T-helper 9 cell (primary cell): ENCODE measurements around the gene IGFL1.
"Not testable (repeated sequence)": the region's sequence is repeated elsewhere in the genome, so short reads cannot be mapped to it uniquely, and the experiment has no call there.

Experiments used
- DNase-seq: peaks from one replicate; pipeline ENCODE4 v3.0.0-alpha.2; 2020
- total RNA-seq, 2 donors: gene quantifications; one replicate each; lab custom pipeline; 2026; lab: John Stamatoyannopoulos, UW

IGFL1 gene
- total RNA-seq, result 0 reads per million in 2 donors

DNA sequence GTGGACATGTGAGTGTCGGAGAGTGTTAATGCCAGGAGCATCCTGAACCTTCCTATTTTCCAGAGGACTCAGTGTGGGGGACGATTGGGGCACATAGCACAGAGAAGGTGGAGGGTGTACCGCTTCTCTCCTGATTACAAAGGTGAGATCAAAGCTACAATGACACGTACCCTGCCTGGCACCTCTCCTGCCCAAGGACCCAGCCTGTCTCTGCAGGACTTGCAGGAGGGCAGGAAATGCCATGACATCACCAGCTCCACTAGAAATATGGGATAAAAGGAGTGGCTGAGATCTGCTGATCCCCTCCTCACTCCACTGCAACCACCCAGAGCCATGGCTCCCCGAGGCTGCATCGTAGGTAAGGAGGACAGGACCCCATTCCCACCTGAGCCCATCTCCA lies at the start of gene IGFL1:
Gene IGFL1 (plus strand): TSS at position 301 of the 400 bp plus-strand sequence. CDS start 33 bp downstream, at position 334.
- no peak for DNase-seq

DNA sequence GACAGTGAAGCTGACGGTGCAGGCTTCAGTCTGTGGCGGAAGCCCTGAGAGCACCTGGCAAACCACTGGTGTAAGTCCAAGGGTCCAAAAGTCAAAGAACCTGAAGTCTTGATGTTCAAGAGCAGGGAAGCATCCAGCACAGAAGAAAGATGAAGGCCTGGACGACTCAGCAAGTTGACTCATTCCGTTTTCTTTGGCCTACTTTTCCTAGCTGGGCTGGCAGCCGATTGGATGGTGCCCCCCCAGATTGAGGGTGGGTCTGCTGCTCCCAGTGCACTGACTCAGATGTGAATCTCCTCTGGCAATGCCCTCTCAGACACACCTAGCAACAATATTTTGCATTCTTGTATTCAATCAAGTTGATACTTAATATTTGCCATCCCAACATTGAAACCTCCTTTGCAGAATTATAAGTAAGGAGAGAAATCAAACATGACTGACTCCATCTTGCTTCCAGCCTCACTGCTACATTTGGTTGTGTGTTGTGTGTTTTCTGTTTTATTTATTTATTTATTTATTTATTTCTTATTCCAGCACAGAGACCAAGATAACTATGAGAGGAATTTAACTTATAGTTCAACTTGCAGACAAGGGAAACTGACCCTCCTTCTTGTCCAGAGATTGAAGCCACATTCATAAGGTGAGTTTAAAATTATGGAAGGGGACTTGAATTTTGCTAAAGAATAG lies 48.7 kb upstream of the IGFL1 start:
- DNase-seq, result no peak

DNA sequence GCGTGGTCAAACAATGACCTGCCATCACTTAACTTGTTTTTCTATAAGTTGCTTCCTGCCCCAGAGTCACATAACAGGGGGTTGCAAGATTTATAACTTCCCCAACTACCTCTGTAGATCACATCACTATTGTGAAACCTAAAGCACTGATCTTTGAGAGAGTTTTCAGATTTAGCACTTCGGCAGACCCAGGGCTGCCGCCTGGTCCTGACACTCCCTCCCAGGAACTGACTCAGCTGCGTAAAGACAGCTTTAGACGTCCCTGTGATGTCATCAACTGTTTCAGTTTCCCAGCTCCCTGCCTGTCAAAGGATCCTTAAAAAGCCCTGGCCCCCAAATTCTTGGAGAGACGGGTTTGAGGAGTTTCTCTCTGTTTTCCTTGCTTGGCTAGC lies 48.2 kb upstream of the IGFL1 start:
- no peak for DNase-seq

DNA sequence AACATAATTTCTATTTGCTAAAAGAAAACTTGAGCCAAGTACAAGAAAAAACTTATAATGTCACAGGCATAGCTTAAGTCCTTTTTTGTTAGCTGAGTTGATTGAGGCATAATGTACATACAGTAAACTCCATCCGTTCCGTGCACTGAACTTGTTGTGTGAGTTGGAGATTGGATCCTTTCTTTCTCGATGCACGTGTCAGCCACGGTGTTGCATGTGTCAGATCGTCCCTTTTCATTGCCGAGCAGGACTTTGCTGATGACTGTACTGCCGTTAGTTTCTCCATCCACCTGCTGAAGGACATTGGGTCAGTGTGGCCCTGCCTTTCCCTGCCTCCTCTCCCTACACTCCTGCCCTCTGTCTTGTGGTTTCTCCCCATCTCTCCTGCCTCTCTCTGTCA lies 47.1 kb upstream of the IGFL1 start:
- DNase-seq, result no peak

DNA sequence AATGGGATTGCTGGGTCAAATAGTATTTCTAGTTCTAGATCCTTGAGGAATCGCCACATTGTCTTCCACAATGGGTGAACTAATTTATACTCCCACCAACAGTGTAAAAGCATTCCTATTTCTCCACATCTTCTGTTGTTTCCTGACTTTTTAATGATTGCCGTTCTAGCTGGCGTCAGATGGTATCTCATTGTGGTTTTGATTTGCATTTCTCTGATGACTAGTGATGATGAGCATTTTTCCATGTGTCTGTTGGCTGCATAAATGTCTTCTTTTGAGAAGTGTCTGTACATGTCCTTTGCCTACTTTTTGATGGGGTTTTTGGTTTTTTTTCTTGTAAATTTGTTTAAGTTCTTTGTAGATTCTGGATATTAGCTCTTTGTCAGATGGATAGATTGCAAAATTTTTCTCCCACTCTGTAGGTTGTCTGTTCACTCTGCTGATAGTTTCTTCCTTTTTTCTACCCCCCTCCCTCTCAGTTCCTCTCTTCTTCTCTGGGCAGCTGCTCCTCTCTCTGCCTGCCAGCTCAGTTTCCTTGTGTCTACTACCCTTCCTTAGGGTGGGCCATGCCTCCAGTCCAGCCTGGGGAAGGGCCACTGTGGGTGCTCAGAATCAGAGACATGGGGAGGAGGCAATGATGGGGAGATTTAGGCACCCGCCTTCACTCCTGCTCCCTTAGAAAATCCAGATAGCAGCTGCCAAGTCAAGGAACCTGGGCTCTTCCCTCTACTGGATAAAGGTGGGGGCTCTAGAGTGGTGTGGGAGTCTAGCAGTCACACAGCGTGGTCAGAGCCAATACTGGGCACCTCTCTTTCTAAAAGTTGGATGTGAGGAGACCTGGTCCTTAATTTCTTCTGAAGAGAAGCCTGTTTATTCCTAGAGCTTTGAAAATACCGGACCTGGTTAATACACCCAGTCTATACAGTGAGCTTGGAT lies 44.5 kb upstream of the IGFL1 start:
- DNase-seq, result not testable (repeated sequence)

DNA sequence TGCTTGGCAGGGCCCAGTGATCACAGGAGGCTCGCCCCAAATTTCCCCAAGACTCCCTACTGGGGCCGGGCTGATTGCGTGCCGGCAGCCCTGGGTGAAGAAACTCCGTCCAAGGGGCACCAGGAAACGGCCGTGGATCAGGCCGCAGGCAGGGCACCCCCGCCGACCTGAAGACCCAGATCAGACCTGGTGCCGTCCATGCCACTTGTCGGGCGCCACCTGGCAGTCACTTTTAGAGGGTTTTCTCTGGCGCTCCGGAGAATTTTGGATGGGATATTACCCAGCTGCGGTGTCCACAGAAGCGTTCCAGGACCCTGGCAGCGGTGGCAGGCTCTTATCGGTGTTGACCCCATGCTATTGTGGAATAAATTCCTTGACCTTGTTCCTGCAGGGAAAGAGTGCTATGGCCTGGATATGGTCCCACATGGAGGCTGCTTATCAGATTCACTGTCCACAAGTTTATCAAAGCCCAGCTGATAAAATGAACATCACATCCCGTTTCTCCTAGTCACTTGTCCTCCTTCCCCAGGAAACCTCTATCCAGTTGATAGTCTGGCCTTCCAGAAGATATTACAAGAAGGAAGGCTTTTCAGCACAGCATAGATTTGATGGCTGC lies 43.3 kb upstream of the IGFL1 start:
- DNase-seq, result no peak

DNA sequence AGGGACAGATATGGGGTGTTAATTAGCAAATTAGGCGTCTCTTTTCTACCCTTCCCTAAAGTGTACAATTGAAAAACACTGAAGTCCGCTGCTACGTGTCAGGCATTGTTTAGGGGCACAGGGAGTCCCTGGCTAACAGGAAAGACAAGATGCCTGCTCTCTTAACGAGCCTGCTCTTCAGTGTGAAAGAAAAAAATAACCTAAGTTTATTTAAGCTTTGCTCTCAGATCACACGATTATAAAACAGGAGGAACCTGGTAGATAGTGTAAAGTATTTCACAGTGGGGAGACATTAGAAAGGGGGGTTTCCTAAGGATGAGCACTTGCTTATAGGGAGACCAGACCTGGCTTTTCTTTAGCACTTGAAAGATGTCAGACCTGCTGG lies 42.8 kb upstream of the IGFL1 start:
- no peak for DNase-seq

DNA sequence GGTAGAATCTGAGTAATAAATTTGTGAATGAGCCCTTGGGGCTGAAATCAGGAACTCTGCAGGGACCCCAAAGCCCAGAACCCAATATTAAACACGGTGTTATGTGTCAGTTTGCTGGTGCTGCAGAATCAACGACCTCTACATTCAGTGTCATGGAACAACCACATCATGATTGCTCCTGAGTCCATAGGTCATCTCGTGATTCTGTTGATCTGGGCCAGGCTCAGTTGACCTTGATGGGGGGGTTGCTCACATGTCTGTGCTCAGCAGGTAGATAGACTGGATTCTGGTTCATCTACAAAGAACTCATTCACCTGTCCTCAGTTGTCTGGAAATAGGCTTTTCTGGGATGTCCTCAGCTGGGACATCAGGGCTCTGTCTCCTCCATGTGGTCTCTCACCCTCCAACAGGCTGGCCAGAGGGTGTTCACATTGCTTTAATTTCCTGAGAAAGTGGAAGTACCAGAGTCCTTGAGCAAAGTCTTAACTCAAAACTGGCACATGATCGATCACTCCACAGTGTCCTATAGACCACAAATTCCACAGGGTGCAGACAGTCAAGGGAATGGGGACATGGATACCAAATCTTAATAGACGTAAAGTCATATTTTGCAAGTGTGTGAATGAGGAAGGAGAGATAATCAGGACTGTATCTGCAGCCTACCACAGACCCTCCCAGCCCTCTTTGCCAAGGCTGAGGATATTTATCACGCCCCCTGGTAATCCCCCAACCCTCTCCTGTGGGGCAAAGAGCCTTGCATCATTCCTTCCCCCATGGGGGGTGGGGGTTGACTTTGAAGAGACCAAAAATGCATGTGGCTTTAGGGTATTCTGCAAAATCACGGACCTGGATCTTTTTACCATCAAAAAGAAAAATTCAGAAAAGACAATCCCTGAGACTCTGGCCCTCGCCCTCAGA lies 39.3 kb upstream of the IGFL1 start:
- DNase-seq, result no peak

DNA sequence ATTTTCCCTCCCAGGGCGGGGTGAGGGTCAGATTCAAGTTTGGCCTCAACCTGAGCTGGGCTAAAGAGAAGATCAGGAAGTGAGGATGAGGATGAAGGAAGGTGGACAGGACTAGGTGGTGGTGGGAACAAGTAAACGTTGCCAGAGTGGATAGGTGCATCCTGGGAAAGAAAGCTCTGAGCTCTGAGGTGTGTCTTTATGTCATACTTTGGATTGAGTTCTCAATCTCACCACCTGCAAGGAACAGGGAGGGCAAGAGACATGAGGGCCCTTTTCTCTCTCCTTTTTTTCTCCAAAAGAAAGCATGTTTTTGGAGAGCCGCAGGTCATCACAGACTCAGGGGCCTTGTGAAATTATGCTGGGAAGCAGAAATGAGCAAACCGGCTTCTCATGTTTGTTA lies 38.2 kb upstream of the IGFL1 start:
- DNase-seq, result no peak

DNA sequence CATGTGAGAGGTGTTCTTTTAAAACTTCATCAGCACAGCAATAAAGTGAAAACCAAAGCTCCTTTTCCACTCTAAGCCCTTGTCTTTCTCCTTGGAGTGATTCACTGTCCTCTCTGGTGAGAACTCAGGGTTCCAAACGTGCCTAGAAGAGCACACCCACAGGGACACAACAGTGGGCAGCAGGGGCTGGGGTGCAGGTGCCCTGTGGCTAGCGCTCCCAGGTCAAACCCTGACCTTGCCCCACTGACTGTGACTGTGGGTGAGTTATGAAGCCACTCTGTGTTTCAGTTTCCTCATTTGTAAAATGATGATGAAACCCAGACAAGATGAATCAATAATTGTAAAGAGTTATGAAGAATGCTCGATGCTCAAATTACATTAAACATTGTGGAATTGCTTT lies 37.6 kb upstream of the IGFL1 start:
- DNase-seq, result no peak

DNA sequence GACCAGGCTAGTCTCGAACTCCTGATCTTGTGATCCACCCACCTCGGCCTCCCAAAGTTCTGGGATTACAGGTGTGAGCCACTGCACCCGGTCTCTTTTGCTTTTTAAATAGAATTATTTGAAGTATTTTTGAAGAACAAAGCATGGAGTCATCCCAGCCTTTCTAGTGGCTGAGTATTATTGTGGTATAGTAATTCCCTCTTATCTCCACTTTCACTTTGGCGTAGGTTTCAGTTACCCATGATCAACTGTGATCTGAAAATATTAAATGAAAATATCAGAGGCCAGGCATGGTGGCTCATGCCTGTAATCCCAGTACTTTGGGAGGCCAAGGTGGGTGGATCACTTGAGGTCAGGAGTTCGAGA lies 36.9 kb upstream of the IGFL1 start:
- DNase-seq, result not testable (repeated sequence)

DNA sequence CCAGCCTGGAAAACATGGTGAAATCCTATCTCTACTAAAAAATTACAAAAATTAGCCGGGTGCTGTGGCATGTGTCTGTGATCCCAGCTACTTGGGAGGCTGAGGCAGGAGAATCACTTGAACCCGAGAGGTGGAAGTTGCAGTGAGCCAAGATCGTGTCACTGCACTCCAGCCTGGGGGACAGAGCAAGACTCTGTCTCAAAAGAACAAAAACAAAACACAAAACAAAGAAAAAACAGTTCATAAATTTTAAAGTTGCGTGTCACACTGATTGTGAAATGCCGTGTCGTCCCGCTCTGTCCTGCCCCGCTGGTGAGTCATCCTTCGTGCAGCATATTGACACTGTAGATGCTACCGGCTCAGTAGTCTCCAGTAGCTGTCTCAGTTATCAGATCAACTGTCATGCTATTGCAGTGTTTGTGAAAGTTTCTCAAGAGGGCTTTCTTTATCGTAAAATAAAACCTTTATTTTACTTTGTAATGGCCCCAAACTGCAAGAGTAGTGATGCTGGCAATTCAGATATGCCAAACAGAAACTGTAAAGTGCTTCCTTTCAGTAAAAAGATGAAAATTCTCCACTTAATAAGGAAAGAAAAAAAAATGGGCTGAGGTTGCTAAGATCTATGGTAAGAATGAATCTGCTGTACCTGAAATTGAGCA lies 36.4 kb upstream of the IGFL1 start:
- no peak for DNase-seq

DNA sequence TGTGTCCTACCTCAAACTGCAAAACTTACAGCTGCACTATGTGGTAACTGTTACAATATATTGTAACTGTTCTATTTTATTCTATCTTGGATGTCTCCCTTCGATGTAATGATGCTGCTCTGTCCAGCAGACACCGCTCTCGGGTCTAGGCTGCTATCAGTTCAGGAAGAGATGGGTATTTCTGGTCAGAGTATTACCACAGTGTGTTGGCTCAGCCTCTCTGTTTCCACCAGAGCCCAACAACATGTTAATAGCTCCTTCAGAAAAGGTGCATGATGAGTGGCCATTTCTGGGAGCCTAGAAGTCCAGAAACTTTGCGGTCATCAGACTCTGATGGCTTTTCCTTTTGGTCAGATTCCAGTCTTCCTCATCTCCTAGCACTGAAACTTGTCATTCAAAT lies 35.9 kb upstream of the IGFL1 start:
- no peak for DNase-seq

DNA sequence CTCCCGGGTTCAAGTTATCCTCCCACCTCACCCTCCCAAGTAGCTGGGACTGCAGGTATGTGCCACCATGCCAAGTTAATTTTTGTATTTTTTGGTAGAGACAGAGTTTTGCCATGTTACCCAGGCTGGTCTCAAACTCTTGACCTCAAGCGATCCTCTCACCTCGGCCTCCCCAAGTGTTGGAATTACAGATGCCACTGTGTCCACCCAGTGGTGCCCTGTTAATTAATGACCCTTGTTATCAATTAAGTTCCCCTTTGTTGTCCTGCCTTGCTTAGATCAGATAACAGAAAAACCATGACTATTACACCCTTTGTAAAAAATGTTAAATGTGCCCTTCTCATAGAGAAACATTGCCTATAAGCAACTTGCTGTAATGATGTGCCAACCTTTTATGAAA lies 34.4 kb upstream of the IGFL1 start:
- no peak for DNase-seq

DNA sequence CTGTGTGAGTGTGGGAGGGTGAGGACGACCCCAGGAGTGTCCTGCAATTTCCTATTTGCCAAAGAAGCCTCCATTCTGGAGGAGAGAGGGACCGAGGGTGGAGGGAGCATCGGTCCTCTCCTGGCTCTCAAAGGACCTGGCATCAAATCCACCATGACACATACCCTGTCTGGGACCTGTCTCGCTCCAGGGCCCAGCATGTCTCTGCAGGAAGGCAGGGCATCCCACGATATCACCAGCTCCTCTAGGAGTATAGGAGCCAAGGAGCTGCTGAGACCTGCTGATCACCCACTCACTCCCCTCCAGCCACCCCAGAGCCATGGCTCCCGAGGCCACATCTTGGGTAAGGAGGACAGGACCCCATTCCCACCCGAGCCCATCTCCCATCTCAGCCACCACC lies 33.6 kb upstream of the IGFL1 start:
- not testable (repeated sequence) for DNase-seq

DNA sequence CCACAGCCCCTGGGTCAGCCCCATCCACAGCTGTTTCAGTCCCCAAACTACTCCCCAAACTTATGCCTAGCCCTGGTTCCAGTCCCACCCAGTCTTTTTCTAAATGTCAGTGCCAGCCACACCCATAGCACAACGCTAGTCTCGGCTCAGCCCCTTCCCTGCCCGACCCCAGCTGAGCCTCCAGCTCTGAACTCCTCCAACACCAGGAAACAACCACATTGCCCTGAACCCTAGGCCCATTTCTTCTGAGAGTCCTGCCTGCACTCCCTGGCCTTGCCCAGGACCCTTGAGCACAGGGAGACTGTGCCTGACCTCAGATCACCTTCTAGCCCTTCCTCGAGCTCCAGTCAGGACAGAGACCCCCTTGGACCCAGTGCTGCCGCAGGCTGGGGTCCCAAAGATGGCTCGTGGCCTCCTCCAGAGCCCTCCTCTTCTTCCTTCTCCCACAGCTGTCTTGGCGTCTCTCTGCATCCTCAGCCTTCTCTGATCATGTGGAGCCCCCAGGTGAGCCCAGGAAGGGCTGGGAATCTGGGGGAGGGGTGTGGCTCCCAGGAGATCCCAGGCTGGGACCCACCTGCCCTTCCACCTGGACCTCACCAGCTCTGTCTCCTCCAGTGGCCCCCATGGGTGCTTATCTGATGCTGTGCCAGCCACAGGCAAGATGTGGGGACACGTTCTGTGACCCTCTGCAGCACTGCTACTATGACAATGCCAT lies 33.0 kb upstream of the IGFL1 start:
- DNase-seq, result no peak

DNA sequence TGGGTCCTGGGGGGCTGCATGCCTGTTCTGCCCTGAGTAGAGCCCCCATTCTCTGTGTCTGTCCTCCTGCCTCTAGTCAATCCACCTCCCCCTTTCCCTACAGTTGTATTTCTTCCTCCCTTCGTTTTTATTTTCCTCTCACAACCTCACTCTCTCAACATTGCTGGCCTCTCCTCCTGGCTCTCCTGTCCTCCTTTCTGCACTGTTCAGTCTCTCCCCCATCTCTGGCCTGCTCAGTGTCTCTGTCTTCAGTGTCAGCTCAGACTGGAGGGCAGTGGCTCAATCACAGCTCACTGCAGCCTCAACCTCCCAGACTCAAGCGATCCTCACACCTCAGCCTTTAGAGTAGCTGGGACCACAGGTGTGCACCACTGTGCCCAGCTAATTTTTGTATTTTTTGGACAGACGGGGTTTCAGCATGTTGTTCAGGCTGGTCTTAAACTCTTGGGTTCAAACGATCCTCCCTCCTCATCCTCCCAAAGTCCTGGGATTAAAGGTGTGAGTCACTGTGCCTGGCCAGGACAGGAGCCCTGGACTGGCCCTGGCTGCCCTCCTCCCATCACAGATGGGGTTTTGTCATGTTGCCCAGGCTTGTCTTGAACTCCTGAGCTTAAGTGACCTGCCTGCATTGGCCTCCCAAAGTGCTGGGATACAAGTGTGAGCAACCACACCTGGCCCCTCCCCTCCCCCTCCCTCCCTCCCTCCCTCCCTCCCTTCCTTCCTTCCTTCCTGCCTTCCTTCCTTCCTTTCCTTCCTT lies 32.0 kb upstream of the IGFL1 start:
- no peak for DNase-seq

DNA sequence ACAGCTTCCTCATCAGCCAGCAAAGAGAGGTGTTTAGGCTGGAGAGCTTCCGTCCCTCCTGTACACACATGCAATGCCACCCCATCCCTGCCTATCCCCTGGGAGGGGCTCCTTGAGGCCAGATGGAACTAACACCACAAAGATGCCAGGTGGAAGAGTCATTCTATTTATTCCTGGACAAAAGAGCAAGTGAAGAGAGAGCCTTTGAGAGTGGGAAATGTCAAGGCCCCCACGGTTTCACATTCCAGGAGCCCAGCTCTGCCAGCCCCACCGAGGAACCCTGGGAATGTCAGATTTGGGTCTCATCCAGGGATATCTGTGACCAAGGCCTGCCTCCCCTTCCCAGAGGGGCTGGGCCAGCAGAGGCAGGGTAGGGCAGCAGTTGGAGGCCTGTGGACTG lies 30.8 kb upstream of the IGFL1 start:
- DNase-seq, result no peak

DNA sequence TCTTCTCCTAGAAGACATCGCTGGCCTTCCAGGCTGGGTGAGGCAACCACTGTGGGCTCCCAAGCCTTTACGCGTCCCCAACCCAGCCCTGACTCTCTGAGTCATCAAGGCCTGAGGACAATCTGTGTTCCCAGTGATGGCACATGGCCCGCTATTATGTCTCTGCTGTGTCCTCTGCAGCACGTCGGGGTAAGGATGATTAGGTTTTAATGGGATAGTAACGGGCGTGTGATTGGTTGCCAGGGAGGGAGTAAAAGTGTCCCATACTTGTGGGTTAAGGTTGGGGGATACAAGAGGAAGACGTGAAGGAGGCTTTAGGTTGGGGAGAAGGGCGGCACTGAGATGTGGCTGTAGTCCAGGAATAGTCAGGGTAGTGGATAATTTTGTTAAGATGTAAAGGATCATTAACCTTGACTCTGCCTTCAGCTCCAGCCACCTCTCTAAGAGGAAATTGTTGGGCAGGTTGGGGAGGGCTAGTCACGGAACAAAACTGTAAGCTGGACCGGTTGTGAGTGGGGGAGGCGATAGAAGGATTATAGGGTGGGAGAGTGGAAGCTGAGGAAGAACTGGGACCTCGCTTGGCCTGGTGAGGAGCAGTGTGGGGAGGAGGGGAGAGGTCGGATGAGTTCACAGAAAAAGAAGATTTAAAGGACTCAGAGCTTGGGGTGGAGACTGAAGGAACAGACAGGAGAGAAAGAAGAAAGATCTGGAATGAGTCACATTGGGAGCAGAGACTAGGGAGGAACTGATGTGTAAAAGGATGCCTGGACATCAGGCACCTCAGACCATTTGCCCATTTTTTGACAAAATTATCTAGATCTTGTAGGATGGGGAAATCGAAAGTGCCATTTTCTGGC lies 27.9 kb upstream of the IGFL1 start:
- no peak for DNase-seq

DNA sequence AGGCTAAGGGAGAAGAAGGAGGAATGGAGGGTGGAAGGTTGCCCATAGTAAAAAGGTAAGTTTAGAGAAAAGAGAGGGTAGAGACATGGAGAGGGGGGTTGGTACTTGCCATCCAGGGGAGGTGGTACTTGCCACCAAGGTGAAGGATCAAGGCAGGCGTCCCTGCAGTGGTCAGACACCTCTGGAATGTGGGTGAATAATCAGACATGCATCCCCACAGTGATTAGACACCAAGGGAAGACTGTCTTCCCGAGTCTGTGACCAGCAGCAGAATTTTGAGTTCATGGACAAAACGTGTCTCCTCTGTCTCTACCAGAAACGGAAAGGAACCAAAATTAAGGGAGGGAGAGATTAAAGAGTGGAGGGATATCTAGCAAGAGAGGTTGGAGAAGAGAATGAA lies 27.1 kb upstream of the IGFL1 start:
- DNase-seq, result no peak
